ENCODE results near the gene RRP12.

DNA sequence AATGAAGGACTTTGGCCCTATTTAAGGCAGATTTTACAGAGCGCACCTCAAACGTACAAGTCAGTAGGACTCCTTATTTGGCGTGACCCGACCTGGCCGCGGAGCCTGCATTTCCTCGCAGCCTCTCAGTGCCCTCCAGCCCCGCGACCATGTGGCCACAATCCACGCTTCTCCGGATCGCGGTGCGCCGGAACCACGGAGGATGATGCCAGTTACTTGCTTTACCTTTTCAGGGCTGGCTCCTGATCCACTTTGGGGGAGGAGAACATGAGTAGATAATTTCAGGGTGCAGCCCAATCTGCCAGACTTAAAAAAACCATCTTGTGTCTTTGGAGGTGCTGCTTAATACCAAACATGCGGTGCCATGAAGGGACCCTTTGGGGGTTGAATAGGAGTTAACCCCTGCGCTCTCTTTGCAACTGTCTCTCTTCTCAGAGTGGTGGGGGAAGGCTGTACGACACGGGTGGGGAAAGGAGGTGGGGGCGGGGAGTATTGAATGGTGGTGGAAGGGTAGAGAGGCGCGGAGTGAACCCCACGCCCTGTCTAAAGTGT is 80.6 kb downstream of the RRP12 start:
- TF ChIP-seq POLR2A (IDR thresholded peaks at IDR 0.05; ENCODE audit: low read length) (no peak), GATA1 (IDR thresholded peaks at IDR 0.05; ENCODE audit: low read depth, low read length) (no peak)
